HL-60 (cell line): ENCODE data around the gene REPS2.

Source experiments
- DNase-seq, 2 experiments: peaks; one replicate each; pipeline ENCODE4 v3.0.0-alpha.2; 2010 to 2020; ENCODE audit warnings: low read depth in 1 of 2, low spot score in 1 of 2
- H3K27ac ChIP-seq: fragments of 250-450 bp; sonication (Bioruptor Pico); replicated peaks from 2 replicates; pipeline ENCODE4 v1.5.1; 2020; ENCODE audit warnings: mild to moderate bottlenecking, moderate library complexity
- H3K27me3 ChIP-seq: fragments of 250-450 bp; sonication (Bioruptor Pico); 2 replicates; pipeline ENCODE4 v1.5.1; 2021; ENCODE audit warnings: mild to moderate bottlenecking, moderate library complexity; ENCODE audit not compliant: insufficient read depth, poor library complexity, severe bottlenecking
- H3K4me3 ChIP-seq: replicated peaks from 2 replicates; pipeline ENCODE4 v1.5.1; 2011; ENCODE audit warnings: mild to moderate bottlenecking, control low read depth, low read length; ENCODE audit not compliant: insufficient read depth
- CTCF ChIP-seq: IDR thresholded peaks from one replicate; pipeline ENCODE4 v1.5.1; 2011; ENCODE audit warnings: low read length, control low read depth, inconsistent platforms; ENCODE audit not compliant: insufficient read depth
- GABPA ChIP-seq: IDR thresholded peaks from 2 replicates; pipeline ENCODE4 v1.6.1; 2012; ENCODE audit warnings: low read depth
- POLR2AphosphoS5 ChIP-seq: IDR thresholded peaks from 2 replicates; pipeline ENCODE4 v1.6.1; 2012; ENCODE audit warnings: low read depth
- REST ChIP-seq: IDR thresholded peaks from 2 replicates; pipeline ENCODE4 v1.6.1; 2012; ENCODE audit warnings: low read depth; ENCODE audit not compliant: insufficient replicate concordance
- SPI1 ChIP-seq: IDR thresholded peaks from 2 replicates; pipeline ENCODE4 v1.6.1; 2012; ENCODE audit warnings: low read depth, mild to moderate bottlenecking, borderline replicate concordance

Gene REPS2

GRCh38 chrX:17039826-17040225 is 93.4 kb downstream of the REPS2 start:
- peak in 1 of 2 experiments; percentile 6 for DNase-seq
- no peaks in the 10 kb centered on the region for H3K27me3 ChIP-seq
- TF ChIP-seq CTCF (no peak), REST (no peak), POLR2AphosphoS5 (no peak), GABPA (no peak), SPI1 (no peak)
- H3K27ac ChIP-seq: no peak overlapping the region
- H3K4me3 ChIP-seq: no peak overlapping the region

- H3K4me3 ChIP-seq: no peak overlapping the region
- TF ChIP-seq SPI1 (no peak), POLR2AphosphoS5 (no peak), CTCF (no peak), GABPA (no peak), REST (no peak)
- no peak for DNase-seq
- no peaks in the 10 kb centered on the region for H3K27me3 ChIP-seq
- no peak overlapping the region for H3K27ac ChIP-seq
Measured at GRCh38 chrX:17040711-17041110, 94.3 kb downstream of the REPS2 start.

GRCh38 chrX:17042037-17042436 is 95.6 kb downstream of the REPS2 start:
- DNase-seq: no peak

More at GRCh38 chrX:17042037-17042436, 95.6 kb downstream of the REPS2 start:
- Histone ChIP-seq H3K27ac (no peak overlapping the region), H3K4me3 (no peak overlapping the region), H3K27me3 (no peaks in the 10 kb centered on the region)
- TF ChIP-seq POLR2AphosphoS5 (no peak), SPI1 (no peak), CTCF (no peak), GABPA (no peak)
